Fibroblast of skin of left quadriceps (primary cell): ENCODE measurements around the gene SMCHD1.

Experiments
- DNase-seq, 2 experiments: peaks; one replicate each; pipeline ENCODE4 v3.0.0-alpha.2; 2013; ENCODE audit warnings: low read depth in 2 of 2

The SMCHD1 gene

DNA sequence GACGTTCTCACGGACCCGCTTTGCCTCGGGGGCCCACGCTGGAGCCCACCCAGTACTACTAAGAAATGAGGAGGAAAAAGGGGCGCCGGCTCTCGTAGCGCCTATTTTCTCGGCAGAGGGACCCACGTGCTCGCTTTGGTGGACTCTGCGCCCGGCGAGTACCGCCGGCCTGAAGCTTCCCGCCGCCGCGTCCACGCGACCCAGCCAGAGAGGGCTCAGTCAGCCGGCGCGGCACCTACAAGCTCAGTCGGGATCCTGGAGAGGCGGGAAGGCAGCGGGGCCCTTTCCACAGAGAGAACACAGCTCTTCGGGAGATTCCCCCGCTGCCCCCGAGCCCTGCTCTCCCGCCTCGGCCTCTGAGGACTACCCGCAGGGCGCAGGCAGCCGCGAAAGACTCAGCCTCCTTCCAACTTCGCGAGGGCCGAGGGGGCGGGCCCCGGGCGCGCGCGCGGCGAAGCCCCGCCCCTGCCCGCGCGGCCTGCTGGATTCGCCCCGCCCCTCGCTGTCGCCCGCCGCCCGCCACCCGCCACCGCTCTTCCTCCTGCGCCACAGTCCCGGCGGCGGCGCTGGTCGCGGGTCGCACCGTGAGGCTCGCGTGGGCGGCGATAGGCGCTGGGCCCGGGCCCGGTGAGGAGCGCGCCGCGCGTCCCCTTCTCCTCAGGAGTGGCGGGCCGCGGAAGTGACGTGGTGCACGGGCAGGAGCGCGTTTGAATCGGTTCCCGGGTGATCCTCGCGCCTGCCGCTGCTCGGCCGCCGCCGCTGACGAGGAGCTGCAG is at the start of gene SMCHD1:
TSS of gene SMCHD1 (plus strand) at position 549 of the 776 bp plus-strand sequence. CDS start 350 bp downstream, outside the sequence.
- peak; percentile 49 to 56 for DNase-seq

- DNase-seq, result no peak
Measured at GRCh38 chr18:2606335-2606734, 49.2 kb upstream of the SMCHD1 start.

DNA sequence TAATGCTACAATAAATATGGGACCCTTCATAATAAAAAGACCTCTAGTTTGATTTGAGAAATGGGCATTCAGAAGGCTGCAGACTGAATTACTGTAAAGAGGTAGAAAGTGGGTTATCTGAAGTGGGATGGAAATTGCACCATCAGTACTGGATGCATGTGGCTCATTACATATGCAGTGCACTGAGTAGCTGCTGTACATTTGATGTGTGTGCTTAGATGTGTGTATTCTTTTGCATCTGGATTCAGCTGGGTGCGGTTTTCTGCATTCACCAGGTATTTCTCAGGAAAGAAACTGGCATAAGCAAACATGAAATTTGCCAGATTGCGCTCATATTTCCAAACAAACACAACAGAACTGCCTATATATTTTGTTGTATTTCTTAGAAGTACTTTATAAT is 45.9 kb upstream of the SMCHD1 start:
- DNase-seq, result no peak

DNA sequence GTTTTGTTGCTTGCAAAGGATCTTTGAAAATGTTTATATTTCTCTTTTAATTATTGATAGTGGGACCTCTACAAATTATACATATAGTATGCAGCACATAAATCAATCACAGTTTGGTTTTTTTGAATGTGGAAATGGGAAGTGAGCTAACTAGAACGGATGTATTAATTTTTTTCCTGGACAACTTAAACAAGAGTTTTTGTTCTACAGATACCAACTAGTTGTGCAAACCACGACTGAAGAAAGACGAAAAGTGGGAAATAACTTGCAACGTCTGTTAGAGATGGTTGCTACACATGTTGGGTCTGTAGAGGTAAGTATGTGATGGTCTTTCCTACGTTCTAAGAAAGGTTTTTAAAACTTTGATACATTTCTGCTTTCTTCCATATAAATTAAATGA is 45.0 kb upstream of the SMCHD1 start:
- no peak for DNase-seq

- no peak for DNase-seq
Measured at GRCh38 chr18:2612996-2613395, 42.5 kb upstream of the SMCHD1 start.

DNA sequence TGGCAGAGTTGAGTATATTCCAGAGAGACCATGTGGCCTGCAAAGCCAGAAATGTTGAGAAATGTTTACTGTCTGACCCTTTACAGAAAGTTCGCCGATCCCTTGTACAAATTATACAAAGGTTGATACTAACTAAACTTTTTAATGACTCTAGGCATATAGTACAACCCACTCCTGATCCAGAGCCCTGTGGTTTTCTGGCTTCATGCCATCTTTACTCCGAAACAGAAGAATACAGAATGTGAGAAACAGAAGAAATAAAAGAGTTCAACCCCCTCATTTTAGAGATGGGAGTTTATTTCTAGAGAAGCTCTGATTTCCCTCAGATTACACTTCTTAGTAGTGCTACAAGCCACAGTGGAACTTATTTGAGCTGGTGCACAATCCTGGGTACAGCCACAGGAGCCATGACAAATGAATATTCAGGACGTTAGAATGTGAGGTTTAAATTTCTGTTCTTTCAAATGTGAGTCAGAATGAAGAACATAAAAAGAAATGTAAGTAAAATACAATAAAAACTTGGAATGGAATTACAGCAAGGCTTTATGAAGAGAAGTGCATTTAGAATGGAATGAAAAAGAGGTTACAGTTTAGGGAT is 38.0 kb upstream of the SMCHD1 start:
- no peak for DNase-seq

- no peak for DNase-seq
Measured at GRCh38 chr18:2618009-2618408, 37.5 kb upstream of the SMCHD1 start.

- no peak for DNase-seq
Measured at GRCh38 chr18:2625217-2625616, 30.3 kb upstream of the SMCHD1 start.

DNA sequence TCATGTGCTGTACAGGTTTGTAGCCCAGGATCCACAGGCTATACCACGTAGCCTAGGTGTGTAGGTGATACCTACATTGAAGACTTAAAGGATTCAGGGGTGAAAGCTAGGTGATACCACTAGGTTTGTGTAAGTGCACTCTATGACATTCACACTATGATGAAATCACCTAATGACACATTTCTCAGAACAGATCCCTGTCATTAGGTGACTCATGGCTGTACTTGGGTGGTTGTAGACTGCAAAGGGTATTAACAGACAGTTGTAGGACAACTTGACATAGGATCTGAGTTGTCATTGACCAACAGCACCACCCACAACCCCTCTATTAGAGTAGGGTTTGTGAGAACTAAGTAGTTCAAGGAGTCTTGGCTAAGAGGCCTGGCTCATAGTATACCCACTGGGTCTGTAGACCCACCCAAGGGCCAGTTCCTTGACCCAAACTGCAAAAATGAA is 27.7 kb upstream of the SMCHD1 start:
- no peak for DNase-seq

GRCh38 chr18:2629003-2629402 is 26.5 kb upstream of the SMCHD1 start:
- no peak for DNase-seq

- DNase-seq, result no peak
Measured at GRCh38 chr18:2635586-2635985, 19.9 kb upstream of the SMCHD1 start.

- DNase-seq, result no peak
Measured at GRCh38 chr18:2636126-2636631, 19.3 kb upstream of the SMCHD1 start.

- DNase-seq, result no peak
Measured at GRCh38 chr18:2641638-2642037, 13.9 kb upstream of the SMCHD1 start.

DNA sequence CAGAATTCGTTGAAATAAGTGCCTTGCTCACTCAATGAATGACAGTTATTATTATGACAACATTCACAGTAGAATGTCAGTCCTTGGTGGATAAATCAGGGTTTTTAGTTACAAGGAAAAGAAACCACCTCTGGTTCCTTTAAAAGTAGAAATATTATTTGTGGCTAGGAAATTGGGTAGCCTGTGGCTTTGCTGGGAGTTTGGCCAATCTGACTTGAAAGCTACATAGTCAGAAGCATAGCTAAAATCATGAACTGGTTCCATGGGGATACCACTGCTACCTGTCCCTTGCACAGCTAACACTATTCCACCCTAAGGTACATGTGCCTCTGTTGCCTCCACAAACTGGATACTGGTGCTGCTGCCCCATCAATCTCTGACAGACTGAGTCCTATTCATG is 12.8 kb upstream of the SMCHD1 start:
- DNase-seq, result no peak

DNA sequence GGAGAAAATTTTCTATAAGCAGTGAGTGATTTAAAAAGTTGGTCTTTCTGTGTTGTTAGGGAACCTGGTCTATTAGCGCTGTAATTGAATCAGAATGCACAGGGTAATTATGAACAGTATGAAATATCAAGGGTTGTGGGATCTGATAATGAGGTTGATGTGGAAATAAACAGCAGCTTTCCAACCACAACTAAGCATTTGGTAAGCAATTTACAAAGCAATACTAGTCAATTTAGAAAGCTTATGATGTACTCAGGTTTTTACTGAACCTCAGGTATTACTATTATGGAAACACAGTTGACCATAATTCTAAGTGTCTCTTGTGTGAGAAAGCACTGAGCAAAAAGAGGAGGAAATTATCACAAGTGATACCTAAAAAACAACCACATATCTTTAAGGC is 11.0 kb upstream of the SMCHD1 start:
- no peak for DNase-seq

GRCh38 chr18:2651981-2652380 is 3.5 kb upstream of the SMCHD1 start:
- DNase-seq, result no peak

GRCh38 chr18:2653467-2653866 is 2.1 kb upstream of the SMCHD1 start:
- no peak for DNase-seq

GRCh38 chr18:2654169-2654927 is 1.2 kb upstream of the SMCHD1 start:
- no peak for DNase-seq

- DNase-seq, result no peak
Measured at GRCh38 chr18:2654928-2655177, 673 bp upstream of the SMCHD1 start.

GRCh38 chr18:2655954-2656236 is 369 bp downstream of the SMCHD1 start:
- DNase-seq, result no peak

- no peak for DNase-seq
Measured at GRCh38 chr18:2656237-2656980, 883 bp downstream of the SMCHD1 start.

- DNase-seq, result no peak
Measured at GRCh38 chr18:2656981-2657512, 1.5 kb downstream of the SMCHD1 start.
